HFFc6 (cell line): ENCODE measurements around the gene CCR9. TPM values are rescaled to one million over a fixed set of nuclear protein-coding genes. Genes with fewer than 3 reads are reported as not detected.

Experiments used
- DNase-seq: peaks from one replicate; pipeline ENCODE4 v3.0.0-alpha.2; 2018
- H3K27ac Mint-ChIP-seq: 2 replicates; pipeline ENCODE4 v1.8.0; 2020; ENCODE audit warnings: mild to moderate bottlenecking, mixed read lengths
- H3K27me3 Mint-ChIP-seq: 2 replicates; pipeline ENCODE4 v1.8.0; 2021; ENCODE audit warnings: mild to moderate bottlenecking, moderate library complexity, mixed read lengths; ENCODE audit not compliant: insufficient read depth
- H3K36me3 Mint-ChIP-seq: 2 replicates; pipeline ENCODE4 v1.8.0; 2021; ENCODE audit warnings: low read depth, mixed read lengths
- H3K4me1 Mint-ChIP-seq: 2 replicates; pipeline ENCODE4 v1.8.0; 2020; ENCODE audit warnings: low read depth, mixed read lengths
- H3K4me3 Mint-ChIP-seq: 2 replicates; pipeline ENCODE4 v1.8.0; 2020; ENCODE audit warnings: mild to moderate bottlenecking, moderate library complexity, mixed read lengths
- H3K9me3 Mint-ChIP-seq: 2 replicates; pipeline ENCODE4 v1.8.0; 2020; ENCODE audit warnings: mild to moderate bottlenecking, mixed read lengths
- CTCF ChIP-seq: fragments of 200-600 bp; sonication (generic); IDR thresholded peaks from 2 replicates; pipeline ENCODE4 v1.5.0; 2021; ENCODE audit warnings: antibody characterized with exemption, mild to moderate bottlenecking
- total RNA-seq, 6 experiments: library from RNA; stranded (reverse); fragmentation: NEBNext Ultra II Directional; extraction: Animal tissue kit (Norgen Biotek cat#: 25700); gene quantifications; 2 replicates in 1 of 6; 3 replicates in 5 of 6; pipeline ENCODE4 v1.2.3, GENCODE V29; 2021

Gene CCR9
- total RNA-seq, 6 experiments from 2014 or later: not detected

GRCh38 chr3:45890405-45890804, 4.1 kb downstream of the CCR9 start:
- Mint-ChIP-seq H3K27ac (no peak overlapping the region), H3K27me3 (peaks cover 35% of the 10 kb centered on the region), H3K36me3 (no peaks in the 10 kb centered on the region), H3K4me3 (no peak overlapping the region), H3K4me1 (no peaks in the 10 kb centered on the region; the same call in 1 of the 2 replicates), H3K9me3 (no peaks in the 10 kb centered on the region)
- no peak for TF ChIP-seq CTCF
- DNase-seq: no peak

DNA sequence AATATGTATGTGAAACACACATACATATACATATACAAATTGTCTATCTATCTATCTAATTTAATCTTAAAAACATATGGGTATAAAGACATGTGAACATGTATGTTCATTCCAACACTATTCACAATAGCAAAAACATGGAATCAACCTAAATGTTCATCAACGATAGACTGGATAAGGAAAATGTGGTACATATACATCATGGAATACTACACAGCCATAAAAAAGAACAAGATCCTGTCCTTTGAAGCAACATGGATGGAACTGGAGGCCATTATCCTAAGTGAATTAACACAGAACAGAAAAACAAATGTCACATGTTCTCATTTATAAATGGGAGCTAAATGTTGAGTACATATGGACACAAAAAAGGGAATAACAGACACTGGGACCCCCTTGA, 5.8 kb downstream of the CCR9 start:
- Mint-ChIP-seq H3K27ac (no peak overlapping the region), H3K36me3 (no peaks in the 10 kb centered on the region), H3K4me1 (peaks cover 8% of the 10 kb centered on the region), H3K4me3 (no peak overlapping the region), H3K9me3 (no peaks in the 10 kb centered on the region), H3K27me3 (peaks cover 22% of the 10 kb centered on the region)
- DNase-seq: no peak
- TF ChIP-seq CTCF: no peak

DNA sequence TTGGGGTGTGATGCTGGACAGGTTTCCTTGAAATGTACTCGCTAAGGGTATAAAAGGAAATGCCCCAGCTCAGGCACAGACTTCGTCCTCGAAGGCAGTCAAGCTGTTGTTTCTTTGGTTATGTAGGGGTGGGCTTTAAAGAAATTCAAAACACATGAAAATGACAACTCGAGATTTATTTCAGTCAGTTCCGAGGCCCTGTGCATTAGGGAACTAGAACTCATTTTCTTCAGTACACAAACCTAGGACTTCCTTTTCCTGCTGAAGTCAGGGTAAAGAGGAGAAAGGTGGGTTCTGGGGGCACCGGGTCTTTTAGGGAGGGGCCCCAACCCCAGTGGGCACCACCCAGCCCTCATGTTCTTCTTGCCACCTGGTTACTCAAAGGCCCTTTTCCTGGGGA, 7.7 kb downstream of the CCR9 start:
- Mint-ChIP-seq H3K4me3 (no peak overlapping the region), H3K27ac (no peak overlapping the region), H3K36me3 (no peaks in the 10 kb centered on the region), H3K9me3 (no peaks in the 10 kb centered on the region), H3K4me1 (peaks cover 15% of the 10 kb centered on the region), H3K27me3 (peaks cover 30% of the 10 kb centered on the region)
- TF ChIP-seq CTCF: no peak
- DNase-seq: no peak

DNA sequence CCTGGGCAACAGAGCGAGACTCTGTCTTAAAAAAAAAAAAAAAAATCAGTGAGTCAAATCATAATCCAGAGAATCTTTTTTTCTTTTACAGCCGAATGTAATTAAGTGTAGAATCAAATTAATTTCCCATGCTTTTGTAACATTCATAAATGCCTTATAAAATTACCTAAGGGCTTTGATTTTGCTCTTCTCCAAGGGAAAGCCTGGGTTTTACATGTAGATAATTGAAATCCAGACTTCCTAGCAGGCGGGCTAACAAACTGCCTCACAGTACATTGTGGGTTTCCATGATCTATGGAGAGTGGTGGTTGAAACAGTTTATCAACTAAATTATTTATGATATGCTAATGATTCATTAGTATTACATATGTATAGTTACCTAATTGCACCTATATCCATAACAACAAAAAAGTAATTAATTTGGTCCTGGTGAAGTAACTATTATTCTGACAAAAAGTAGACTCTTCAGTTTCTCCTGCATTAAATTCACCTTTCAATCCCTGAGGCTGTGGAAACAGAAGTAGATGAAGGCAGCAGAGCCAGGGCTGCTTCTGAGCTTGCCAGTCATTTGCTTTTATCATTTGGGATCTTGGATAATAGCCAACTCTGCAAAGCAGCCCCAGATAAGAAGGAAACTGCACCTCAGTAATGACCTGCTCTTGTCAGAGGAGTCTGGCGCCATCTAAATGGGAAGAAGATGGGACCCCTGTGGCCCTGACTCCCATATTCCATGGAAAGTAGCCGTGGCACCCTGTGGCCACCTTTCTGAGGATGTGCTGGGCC, 9.5 kb downstream of the CCR9 start:
- no peak overlapping the region for H3K27ac Mint-ChIP-seq
- no peak for DNase-seq
- no peaks in the 10 kb centered on the region for H3K36me3 Mint-ChIP-seq
- no peak overlapping the region for H3K4me3 Mint-ChIP-seq
- H3K9me3 Mint-ChIP-seq: no peaks in the 10 kb centered on the region
- peaks cover 15% of the 10 kb centered on the region for H3K4me1 Mint-ChIP-seq
- no peak for TF ChIP-seq CTCF
- H3K27me3 Mint-ChIP-seq: peaks cover 33% of the 10 kb centered on the region

- Mint-ChIP-seq H3K27me3 (peaks cover 36% of the 10 kb centered on the region), H3K4me3 (no peak overlapping the region), H3K27ac (no peak overlapping the region), H3K4me1 (peaks cover 15% of the 10 kb centered on the region), H3K9me3 (no peaks in the 10 kb centered on the region), H3K36me3 (no peaks in the 10 kb centered on the region)
- TF ChIP-seq CTCF: no peak
- peak; percentile 19 for DNase-seq
Observed at GRCh38 chr3:45896956-45897355, 10.6 kb downstream of the CCR9 start.
